Thyroid gland (tissue), 4 donors: ENCODE measurements around the gene NPSR1.

Source experiments
- POLR2A ChIP-seq, 2 donors: fragments of 450-650 bp; IDR thresholded peaks; one replicate each; pipeline ENCODE4 v1.6.1; 2017; ENCODE audit warnings: antibody characterized with exemption in 2 of 2, mild to moderate bottlenecking in 2 of 2, moderate library complexity in 1 of 2
- TF ChIP-seq, protein P1 (sequence below), 6 experiments: fragments of 200-600 bp in 3 of 6; fragments of 450-650 bp in 3 of 6; sonication (generic) in 3 of 6; IDR thresholded peaks; one replicate each; pipeline ENCODE4 v1.5.1; 2016 to 2019; ENCODE audit warnings: antibody characterized with exemption in 6 of 6, mild to moderate bottlenecking in 2 of 6, inconsistent platforms in 1 of 6, moderate library complexity in 1 of 6

DNA sequence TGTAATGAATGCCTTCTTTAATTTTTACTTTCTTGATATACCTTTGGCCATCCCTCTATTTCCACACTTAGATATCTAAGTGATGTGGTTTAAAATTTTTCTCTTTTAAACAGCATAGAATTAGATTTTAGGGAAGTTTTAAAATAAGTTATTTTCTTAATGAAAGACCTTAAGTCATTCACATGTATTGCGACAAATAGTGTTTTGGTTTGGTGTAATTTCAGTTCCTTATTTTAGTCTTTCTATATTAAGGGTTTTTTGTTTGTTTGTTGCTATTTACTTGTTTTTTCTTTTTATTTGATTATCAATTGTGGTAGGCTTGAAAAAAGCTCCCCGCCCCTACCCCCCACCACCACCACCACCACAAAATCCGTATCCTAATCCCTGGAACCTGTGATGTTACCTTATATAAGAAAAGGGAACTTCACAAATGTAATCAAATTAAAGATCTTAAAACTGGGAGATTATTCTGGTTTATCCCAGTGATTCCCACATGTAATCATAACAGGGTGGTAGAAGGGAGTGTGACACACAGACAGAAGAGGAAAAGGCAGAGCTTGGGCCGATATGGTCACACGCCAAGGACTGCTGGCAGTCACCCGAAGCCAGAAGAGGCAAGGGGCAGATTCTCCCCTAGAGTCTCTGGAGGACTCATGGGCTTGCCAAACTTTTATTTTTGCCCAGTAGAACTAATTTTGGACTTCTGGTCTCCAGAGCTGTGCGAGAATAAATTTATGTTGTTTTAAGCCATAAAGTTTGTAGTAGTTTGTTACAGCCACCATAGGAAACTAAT, 149.7 kb downstream of the NPSR1 start:
- TF ChIP-seq POLR2A (IDR thresholded peaks at IDR 0.05), result no peak
- TF ChIP-seq, protein P1, sequence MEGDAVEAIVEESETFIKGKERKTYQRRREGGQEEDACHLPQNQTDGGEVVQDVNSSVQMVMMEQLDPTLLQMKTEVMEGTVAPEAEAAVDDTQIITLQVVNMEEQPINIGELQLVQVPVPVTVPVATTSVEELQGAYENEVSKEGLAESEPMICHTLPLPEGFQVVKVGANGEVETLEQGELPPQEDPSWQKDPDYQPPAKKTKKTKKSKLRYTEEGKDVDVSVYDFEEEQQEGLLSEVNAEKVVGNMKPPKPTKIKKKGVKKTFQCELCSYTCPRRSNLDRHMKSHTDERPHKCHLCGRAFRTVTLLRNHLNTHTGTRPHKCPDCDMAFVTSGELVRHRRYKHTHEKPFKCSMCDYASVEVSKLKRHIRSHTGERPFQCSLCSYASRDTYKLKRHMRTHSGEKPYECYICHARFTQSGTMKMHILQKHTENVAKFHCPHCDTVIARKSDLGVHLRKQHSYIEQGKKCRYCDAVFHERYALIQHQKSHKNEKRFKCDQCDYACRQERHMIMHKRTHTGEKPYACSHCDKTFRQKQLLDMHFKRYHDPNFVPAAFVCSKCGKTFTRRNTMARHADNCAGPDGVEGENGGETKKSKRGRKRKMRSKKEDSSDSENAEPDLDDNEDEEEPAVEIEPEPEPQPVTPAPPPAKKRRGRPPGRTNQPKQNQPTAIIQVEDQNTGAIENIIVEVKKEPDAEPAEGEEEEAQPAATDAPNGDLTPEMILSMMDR (IDR thresholded peaks at IDR 0.05), result no peak
